BE2C (cell line): ENCODE results near the gene PPM1H.

Experiments
- DNase-seq: peaks from one replicate; pipeline ENCODE4 v3.0.0-alpha.2; 2020
- H3K27me3 ChIP-seq: fragments of 250-450 bp; sonication (Bioruptor Pico); 2 replicates; pipeline ENCODE4 v1.5.1; 2020; ENCODE audit warnings: mild to moderate bottlenecking
- H3K36me3 ChIP-seq: fragments of 250-450 bp; sonication (Bioruptor Pico); 2 replicates; pipeline ENCODE4 v1.5.1; 2020; ENCODE audit warnings: mild to moderate bottlenecking
- H3K4me1 ChIP-seq: fragments of 250-450 bp; sonication (Bioruptor Pico); 2 replicates; pipeline ENCODE4 v1.5.1; 2020
- H3K4me3 ChIP-seq: 2 replicates; pipeline ENCODE4 v1.5.1; 2011; ENCODE audit warnings: low read depth, low read length
- H3K9me3 ChIP-seq: fragments of 250-450 bp; sonication (Bioruptor Pico); 2 replicates; pipeline ENCODE4 v1.5.1; 2020
- TF ChIP-seq, protein P1 (sequence below): IDR thresholded peaks from 2 replicates; pipeline ENCODE4 v1.5.1; 2012; ENCODE audit warnings: mild to moderate bottlenecking, low read depth, low read length

The PPM1H gene

DNA sequence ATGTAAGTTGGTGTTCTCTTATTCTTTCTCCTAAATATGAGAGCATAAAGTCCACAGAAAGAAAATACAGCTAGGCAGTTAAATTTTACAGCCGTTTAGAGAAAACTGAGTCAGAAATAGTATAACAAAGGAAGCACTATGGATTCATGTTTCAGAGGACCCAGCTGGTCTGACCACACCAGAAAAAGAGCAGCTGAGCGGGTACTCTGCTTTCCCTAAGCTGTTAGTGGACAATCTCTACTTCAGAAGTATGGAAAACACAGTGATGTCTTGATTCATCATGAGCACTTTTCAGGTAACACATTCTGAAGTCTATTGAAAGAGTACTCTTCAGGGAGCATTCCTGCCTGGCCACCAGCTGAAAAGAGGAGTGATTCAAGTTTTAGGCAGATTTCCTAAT, 12.4 kb downstream of the PPM1H start:
- Histone ChIP-seq H3K27me3 (no peaks in the 10 kb centered on the region; the same call in 1 of the 2 replicates), H3K9me3 (no peaks in the 10 kb centered on the region), H3K36me3 (no peaks in the 10 kb centered on the region), H3K4me3 (no peak overlapping the region), H3K4me1 (no peaks in the 10 kb centered on the region)
- TF ChIP-seq, protein P1, sequence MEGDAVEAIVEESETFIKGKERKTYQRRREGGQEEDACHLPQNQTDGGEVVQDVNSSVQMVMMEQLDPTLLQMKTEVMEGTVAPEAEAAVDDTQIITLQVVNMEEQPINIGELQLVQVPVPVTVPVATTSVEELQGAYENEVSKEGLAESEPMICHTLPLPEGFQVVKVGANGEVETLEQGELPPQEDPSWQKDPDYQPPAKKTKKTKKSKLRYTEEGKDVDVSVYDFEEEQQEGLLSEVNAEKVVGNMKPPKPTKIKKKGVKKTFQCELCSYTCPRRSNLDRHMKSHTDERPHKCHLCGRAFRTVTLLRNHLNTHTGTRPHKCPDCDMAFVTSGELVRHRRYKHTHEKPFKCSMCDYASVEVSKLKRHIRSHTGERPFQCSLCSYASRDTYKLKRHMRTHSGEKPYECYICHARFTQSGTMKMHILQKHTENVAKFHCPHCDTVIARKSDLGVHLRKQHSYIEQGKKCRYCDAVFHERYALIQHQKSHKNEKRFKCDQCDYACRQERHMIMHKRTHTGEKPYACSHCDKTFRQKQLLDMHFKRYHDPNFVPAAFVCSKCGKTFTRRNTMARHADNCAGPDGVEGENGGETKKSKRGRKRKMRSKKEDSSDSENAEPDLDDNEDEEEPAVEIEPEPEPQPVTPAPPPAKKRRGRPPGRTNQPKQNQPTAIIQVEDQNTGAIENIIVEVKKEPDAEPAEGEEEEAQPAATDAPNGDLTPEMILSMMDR, result no peak
- no peak for DNase-seq

DNA sequence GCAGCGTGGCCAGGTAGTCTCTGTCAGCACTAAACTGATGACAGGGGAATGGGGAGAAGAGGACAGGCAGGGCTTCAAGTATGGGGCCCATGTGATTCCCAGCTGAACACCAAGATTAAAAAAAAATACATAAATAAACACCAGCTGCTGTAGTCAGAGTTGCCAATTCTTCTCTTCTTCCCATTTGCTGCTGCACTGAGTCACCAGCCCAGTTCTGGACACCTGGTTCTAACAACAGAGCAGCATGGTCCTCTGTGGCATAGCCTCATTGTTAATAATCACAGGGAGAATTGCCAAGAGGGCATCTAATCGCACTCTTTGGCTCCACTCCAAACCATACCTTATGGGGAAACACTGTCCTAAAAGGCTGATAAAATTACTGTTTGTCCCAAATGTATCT, 15.1 kb downstream of the PPM1H start:
- H3K27me3 ChIP-seq, result no peaks in the 10 kb centered on the region; the same call in 1 of the 2 replicates
- TF ChIP-seq, protein P1, result no peak
- DNase-seq, result no peak
- H3K9me3 ChIP-seq, result no peaks in the 10 kb centered on the region
- H3K36me3 ChIP-seq, result no peaks in the 10 kb centered on the region
- no peaks in the 10 kb centered on the region for H3K4me1 ChIP-seq
- no peak overlapping the region for H3K4me3 ChIP-seq

DNA sequence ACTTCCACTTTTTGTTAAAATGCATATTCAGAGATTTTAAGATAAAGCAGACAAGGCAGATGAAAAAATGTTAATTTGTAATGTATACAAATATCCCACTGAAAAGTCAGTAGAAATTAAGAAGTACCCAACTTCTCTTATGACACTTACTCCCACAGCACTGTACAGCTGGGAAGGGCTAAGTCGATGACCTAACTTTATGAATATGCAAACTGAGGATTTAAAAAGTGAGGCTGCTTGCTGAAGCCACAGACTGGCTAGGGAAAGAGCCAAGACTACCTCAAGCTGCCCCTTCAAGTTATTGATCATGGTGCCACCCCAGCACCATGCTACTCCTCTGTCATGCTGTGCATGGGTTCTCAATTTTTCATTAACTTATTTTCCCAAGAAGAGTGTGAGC, 17.0 kb downstream of the PPM1H start:
- H3K4me1 ChIP-seq, result no peaks in the 10 kb centered on the region
- no peaks in the 10 kb centered on the region for H3K36me3 ChIP-seq
- H3K9me3 ChIP-seq, result no peaks in the 10 kb centered on the region
- no peak overlapping the region for H3K4me3 ChIP-seq
- no peaks in the 10 kb centered on the region; the same call in 1 of the 2 replicates for H3K27me3 ChIP-seq
- TF ChIP-seq, protein P1, result no peak
- DNase-seq, result no peak

DNA sequence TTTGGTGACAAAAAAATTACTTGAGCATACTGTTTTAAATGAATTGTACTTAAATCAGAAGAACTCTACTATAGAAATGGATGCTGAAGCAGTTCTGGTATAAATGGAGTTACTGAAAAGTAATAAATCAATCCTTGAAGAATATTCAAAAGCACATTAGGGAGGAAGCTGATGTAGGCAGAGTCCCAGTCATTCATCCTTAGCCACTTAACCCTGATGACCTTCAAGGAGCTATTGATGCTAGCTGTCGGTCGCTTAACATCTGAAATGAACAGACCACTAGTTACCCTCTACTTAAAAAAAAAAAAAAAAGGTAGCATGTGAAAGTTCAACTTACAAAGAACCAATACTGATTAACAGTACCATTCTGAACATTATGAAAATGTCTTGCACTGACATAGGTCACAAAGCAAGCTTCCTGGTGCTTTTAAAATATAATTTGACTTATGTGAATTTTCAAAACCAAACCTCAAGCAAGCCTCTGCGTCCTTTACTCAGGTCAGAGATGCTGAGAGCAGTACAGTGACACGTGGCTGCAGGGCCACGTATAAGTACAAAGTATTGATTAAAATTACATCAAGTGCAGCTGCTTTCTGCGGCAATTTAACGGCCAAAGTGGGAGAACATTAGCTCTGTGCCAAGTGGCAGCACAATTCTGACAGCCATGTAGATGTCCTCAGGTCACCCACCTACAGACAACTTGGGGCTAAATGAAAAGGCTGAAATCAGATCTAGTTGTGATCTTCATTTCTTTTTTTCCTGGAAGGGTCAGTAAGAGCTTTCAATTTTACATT, 18.1 kb downstream of the PPM1H start:
- Histone ChIP-seq H3K4me1 (no peaks in the 10 kb centered on the region), H3K9me3 (no peaks in the 10 kb centered on the region), H3K4me3 (no peak overlapping the region), H3K36me3 (no peaks in the 10 kb centered on the region), H3K27me3 (no peaks in the 10 kb centered on the region; the same call in 1 of the 2 replicates)
- TF ChIP-seq, protein P1, result no peak
- no peak for DNase-seq

DNA sequence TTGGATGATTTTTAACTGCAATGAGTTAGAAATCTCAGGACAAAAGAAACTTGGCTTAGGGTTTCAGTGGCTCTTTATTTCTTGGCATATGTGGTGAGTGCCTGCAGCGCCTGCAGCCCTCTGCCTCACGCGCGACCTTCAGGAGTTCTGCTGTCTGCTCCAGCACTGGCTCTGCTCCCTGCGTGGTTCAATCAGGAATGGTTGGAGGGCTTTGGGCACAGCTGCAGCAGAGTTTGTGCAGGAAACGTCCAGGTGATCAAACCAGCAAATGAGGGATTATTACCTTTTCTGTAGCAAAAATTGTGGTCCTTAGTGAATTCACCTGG, 19.8 kb downstream of the PPM1H start:
- TF ChIP-seq, protein P1, result no peak
- no peaks in the 10 kb centered on the region for H3K9me3 ChIP-seq
- no peaks in the 10 kb centered on the region; the same call in 1 of the 2 replicates for H3K27me3 ChIP-seq
- no peak overlapping the region for H3K4me3 ChIP-seq
- no peaks in the 10 kb centered on the region for H3K4me1 ChIP-seq
- no peaks in the 10 kb centered on the region for H3K36me3 ChIP-seq
- no peak for DNase-seq

DNA sequence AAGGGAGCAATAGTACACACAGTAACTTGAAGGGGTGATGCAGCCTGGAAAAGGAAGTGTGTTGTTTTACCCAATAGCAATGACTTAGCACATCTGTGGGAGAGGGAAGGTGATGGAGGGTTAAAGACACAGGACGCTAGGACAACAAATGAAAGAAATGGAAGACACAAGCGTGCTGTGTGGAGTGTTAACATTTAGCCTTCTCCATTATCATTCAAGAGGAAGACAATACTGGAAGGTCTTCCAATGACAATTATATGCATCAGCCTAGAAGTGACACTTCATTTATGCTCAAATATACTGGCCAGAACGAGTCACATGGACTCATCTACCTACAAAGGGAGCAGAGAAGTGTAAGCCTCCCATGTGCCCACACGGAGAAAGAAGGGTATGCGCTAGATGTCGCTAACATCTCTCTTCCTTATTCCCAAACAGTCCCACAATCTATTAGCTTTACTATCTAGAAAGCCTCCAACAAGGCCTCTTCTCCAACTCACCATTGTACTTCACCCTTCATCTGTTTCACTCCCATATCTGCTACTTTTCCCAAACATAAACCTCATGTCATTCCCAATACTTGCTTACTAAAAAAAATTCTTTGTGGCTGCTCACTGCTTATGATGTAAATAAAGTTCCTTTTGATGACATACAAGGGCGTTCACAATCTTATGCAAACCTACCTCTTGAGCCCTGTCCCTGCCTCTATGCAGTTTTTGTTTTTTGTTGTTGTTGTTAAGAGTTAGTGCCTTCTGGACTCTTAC, 20.3 kb downstream of the PPM1H start:
- no peak overlapping the region for H3K4me3 ChIP-seq
- TF ChIP-seq, protein P1, result peak; percentile 9; the same call in 1 of the 2 replicates
- H3K27me3 ChIP-seq, result no peaks in the 10 kb centered on the region; the same call in 1 of the 2 replicates
- no peaks in the 10 kb centered on the region for H3K36me3 ChIP-seq
- H3K4me1 ChIP-seq, result no peaks in the 10 kb centered on the region
- no peaks in the 10 kb centered on the region for H3K9me3 ChIP-seq
- no peak for DNase-seq
